ENCODE measurements around the gene PRSS22. TPM values are rescaled to one million over a fixed set of nuclear protein-coding genes. Genes with fewer than 3 reads are reported as not detected.
A peak's percentile ranks its signal among the peaks of the same experiment; 100 is the strongest.

Gene PRSS22
- total RNA-seq, 4 donors from 2014 or later = 1.4 to 1.9 (median 1.8) TPM; not detected in 1

GRCh38 chr16:2836646-2837508 lies 21.1 kb downstream of the PRSS22 start:
- no peak for DNase-seq
- TF ChIP-seq POLR2A (IDR thresholded peaks at IDR 0.05) = no peak
- no peak for TF ChIP-seq CTCF (IDR thresholded peaks at IDR 0.05)
- H3K27me3 ChIP-seq = no peaks in the 10 kb centered on the region
- no peak overlapping the region for H3K4me3 ChIP-seq
- H3K9me3 ChIP-seq = no peaks in the 10 kb centered on the region
- H3K27ac ChIP-seq = no peak overlapping the region
- H3K36me3 ChIP-seq = no peaks in the 10 kb centered on the region
- peaks cover 0 to 10% (median 3%) of the 10 kb centered on the region in 4 donors for H3K4me1 ChIP-seq

- H3K4me3 ChIP-seq = no peak overlapping the region
- peaks cover 0 to 2% (median 0%) of the 10 kb centered on the region in 4 donors for H3K4me1 ChIP-seq
- H3K27me3 ChIP-seq = no peaks in the 10 kb centered on the region
- no peak for TF ChIP-seq POLR2A (IDR thresholded peaks at IDR 0.05)
- peak in 2 of 6 experiments; percentile 7 to 13 for TF ChIP-seq CTCF (IDR thresholded peaks at IDR 0.05)
- H3K36me3 ChIP-seq = no peaks in the 10 kb centered on the region
- H3K27ac ChIP-seq = no peak overlapping the region
- H3K9me3 ChIP-seq = no peaks in the 10 kb centered on the region
- no peak for DNase-seq
Observed at GRCh38 chr16:2835638-2836493, 22.1 kb downstream of the PRSS22 start.

GRCh38 chr16:2834968-2835367 lies 23.0 kb downstream of the PRSS22 start:
- H3K4me1 ChIP-seq = no peaks in the 10 kb centered on the region
- no peak for TF ChIP-seq POLR2A (IDR thresholded peaks at IDR 0.05)
- TF ChIP-seq CTCF (IDR thresholded peaks at IDR 0.05) = no peak
- no peak for DNase-seq
- no peaks in the 10 kb centered on the region for H3K27me3 ChIP-seq
- no peaks in the 10 kb centered on the region for H3K9me3 ChIP-seq
- no peaks in the 10 kb centered on the region for H3K36me3 ChIP-seq
- H3K4me3 ChIP-seq = no peak overlapping the region
- H3K27ac ChIP-seq = no peak overlapping the region

- no peaks in the 10 kb centered on the region for H3K4me1 ChIP-seq
- TF ChIP-seq POLR2A (IDR thresholded peaks at IDR 0.05) (no peak), CTCF (IDR thresholded peaks at IDR 0.05) (no peak)
- peak in 1 of 3 donors; percentile 1 for DNase-seq
- no peak overlapping the region for H3K4me3 ChIP-seq
- no peaks in the 10 kb centered on the region for H3K36me3 ChIP-seq
- H3K27ac ChIP-seq = no peak overlapping the region
- no peaks in the 10 kb centered on the region for H3K27me3 ChIP-seq
- no peaks in the 10 kb centered on the region for H3K9me3 ChIP-seq
Observed at GRCh38 chr16:2833776-2834175, 24.2 kb downstream of the PRSS22 start.

GRCh38 chr16:2831203-2831602 lies 26.8 kb downstream of the PRSS22 start:
- DNase-seq = no peak
- no peak overlapping the region for H3K4me3 ChIP-seq
- H3K27me3 ChIP-seq = no peaks in the 10 kb centered on the region
- no peaks in the 10 kb centered on the region for H3K9me3 ChIP-seq
- no peaks in the 10 kb centered on the region for H3K4me1 ChIP-seq
- no peaks in the 10 kb centered on the region for H3K36me3 ChIP-seq
- H3K27ac ChIP-seq = no peak overlapping the region
- TF ChIP-seq CTCF (IDR thresholded peaks at IDR 0.05) (no peak), POLR2A (IDR thresholded peaks at IDR 0.05) (no peak)
